ENCODE data around the gene HOTAIR. TPM values are rescaled to one million over a fixed set of nuclear protein-coding genes. Genes with fewer than 3 reads are reported as not detected.

The HOTAIR gene
- total and polyA plus RNA-seq, 2 donors (not counting 3 experiments of a cell fraction or from before 2014, with no cell fraction given), result not detected

DNA sequence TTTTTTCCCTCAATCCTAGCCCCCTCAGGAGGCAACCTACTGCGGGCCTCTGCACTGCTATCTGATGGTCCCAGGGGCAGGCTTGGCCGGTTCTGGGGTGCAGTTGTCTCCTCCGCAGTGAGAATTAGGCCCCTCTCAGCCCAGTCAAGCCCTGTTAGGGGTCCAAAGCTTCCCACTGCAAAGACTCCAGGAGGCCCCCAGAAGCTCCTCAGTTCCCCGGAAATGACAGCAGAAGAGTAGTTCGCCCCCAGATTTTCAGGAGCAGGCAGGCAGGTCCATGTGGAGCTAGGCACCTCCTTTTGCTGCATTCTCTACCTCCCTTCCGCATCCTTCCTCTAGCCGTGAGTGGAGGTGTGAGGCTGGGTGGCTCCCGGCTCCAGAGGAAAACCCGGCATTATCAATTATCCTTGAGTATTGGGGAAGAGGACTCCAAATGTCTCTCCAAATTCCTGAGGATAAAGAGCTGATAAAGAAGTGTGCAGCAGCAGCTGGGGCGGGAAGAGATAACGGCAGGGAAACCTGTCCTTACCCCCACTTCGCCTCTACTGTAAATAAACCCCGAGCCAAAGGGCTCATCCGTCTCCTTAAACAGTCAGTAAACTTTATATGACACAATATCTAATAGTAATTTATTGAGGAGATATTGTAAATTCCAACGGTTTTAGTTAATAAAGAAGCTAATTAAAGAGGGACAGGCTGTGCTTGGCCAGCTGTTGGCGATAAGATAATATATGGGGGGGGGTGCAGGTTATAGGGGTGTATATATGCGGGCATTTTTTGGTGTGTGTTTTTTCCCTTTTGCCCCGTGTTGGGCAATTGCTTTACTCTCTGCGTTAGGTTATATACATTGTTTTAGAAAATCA, 20.7 kb downstream of the HOTAIR start:
- no peaks in the 10 kb centered on the region for H3K36me3 ChIP-seq (ENCODE audit: control insufficient read depth in 2 of 2, extremely low read depth in 1 of 2, insufficient read depth in 2 of 2, low read length in 2 of 2)
- DNase-seq (ENCODE audit: low read depth, low spot score) (no peak), FAIRE-seq (no peak)
- POLR2A ChIA-PET, result no interaction called here
- no peak overlapping the region for H3K9ac ChIP-seq (replicated peaks; ENCODE audit: extremely low read depth, insufficient read depth, low read length)
- no peaks in the 10 kb centered on the region for H3K9me1 ChIP-seq (replicated peaks; ENCODE audit: control insufficient read depth, extremely low read depth, insufficient read depth, low read length)
- no peaks in the 10 kb centered on the region for H4K20me1 ChIP-seq (replicated peaks; ENCODE audit: control insufficient read depth, extremely low read depth, insufficient read depth, low read length)
- no peaks in the 10 kb centered on the region for H3K4me1 ChIP-seq (ENCODE audit: control insufficient read depth, extremely low read depth, insufficient read depth, low read length)
- intact Hi-C loops (cut with micrococcal nuclease) (no loop called here), dilution Hi-C loops (cut with MboI; ENCODE audit: extremely low pct_ligation_motif_present, low sequenced_read_pairs) (no loop called here)
- CTCF ChIA-PET, result no interaction called here
- H3K4me2 ChIP-seq (ENCODE audit: insufficient read depth, low read length), result no peak overlapping the region
- no peaks in the 10 kb centered on the region for H3K79me2 ChIP-seq (ENCODE audit: control insufficient read depth, insufficient read depth, low read length)
- H3K4me3 ChIP-seq (replicated peaks in 1 of 3; ENCODE audit: insufficient read depth in 1 of 3, low read depth in 1 of 3, low read length in 3 of 3), result no peak overlapping the region
- no TSS peak for BruUV-seq (replicated peaks)
- TF ChIP-seq POLR2AphosphoS5 (IDR thresholded peaks at IDR 0.05; ENCODE audit: insufficient read depth, low read depth, low read length), result no peak
- TF ChIP-seq EZH2 (IDR thresholded peaks at IDR 0.05; ENCODE audit: borderline replicate concordance, low read depth, low read length, severe bottlenecking), result no peak
- TF ChIP-seq, protein P1, sequence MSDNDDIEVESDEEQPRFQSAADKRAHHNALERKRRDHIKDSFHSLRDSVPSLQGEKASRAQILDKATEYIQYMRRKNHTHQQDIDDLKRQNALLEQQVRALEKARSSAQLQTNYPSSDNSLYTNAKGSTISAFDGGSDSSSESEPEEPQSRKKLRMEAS (IDR thresholded peaks at IDR 0.05; ENCODE audit: insufficient read depth, insufficient read length), result no peak
- H3K9me3 ChIP-seq (replicated peaks; ENCODE audit: control insufficient read depth, insufficient read depth, low read length), result no peaks in the 10 kb centered on the region
- no peak overlapping the region for H2AFZ ChIP-seq (ENCODE audit: low read depth, low read length)
- H3K27ac ChIP-seq (ENCODE audit: insufficient read depth, low read depth, low read length), result no peak overlapping the region
- H3K27me3 ChIP-seq (ENCODE audit: control insufficient read depth in 2 of 2, insufficient read depth in 2 of 2, low read length in 2 of 2), result peaks cover 91 to 98% of the 10 kb centered on the region in 2 experiments

DNA sequence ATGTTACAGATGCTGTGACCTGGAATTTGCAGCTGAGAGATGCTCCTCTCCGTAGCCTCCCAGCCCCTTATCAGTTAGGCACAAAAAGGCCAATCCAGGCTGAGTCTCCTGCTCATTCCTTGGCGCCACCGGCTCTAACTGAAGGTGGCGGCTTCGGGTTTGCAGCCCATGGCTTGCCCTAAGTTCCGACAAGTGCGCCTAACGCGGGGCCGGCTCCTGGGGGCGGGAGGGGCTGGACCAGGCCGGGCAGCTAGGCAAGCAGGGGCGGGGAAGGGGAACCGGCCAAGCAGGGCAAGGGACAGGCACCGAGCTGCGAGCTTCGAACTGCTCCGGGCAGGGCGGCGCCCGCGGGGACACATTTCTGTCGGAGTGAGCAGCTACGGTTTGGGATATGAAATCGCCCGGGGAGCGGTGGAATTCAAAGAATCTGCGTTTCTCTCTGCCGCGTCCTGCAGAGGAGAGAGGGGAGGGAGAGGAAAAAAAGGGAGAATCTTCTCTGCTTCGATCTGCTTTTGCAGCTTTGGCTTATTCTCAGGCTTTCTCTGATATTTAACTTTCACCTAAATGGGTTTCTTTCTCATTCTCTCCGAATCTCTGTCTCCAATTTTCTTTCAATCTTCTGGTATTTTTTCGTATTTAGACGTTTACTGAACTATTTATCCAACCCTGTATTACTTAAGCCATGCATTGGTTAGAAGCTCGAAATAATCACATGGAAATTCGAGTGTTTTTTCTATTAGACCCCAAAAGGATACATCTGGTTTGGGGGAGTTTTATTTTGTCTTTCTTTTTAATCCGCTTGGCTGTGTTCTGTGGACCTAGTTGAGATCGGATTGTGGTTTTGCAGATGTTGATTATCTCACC, 21.7 kb downstream of the HOTAIR start:
- Histone ChIP-seq H3K36me3 (ENCODE audit: control insufficient read depth in 2 of 2, extremely low read depth in 1 of 2, insufficient read depth in 2 of 2, low read length in 2 of 2) (no peaks in the 10 kb centered on the region), H3K9me3 (replicated peaks; ENCODE audit: control insufficient read depth, insufficient read depth, low read length) (no peaks in the 10 kb centered on the region), H3K9ac (replicated peaks; ENCODE audit: extremely low read depth, insufficient read depth, low read length) (no peak overlapping the region), H3K79me2 (ENCODE audit: control insufficient read depth, insufficient read depth, low read length) (no peaks in the 10 kb centered on the region), H4K20me1 (replicated peaks; ENCODE audit: control insufficient read depth, extremely low read depth, insufficient read depth, low read length) (no peaks in the 10 kb centered on the region), H3K27ac (ENCODE audit: insufficient read depth, low read depth, low read length) (no peak overlapping the region), H3K27me3 (ENCODE audit: control insufficient read depth in 2 of 2, insufficient read depth in 2 of 2, low read length in 2 of 2) (peaks cover 92 to 98% of the 10 kb centered on the region in 2 experiments), H3K4me3 (replicated peaks in 1 of 3; ENCODE audit: insufficient read depth in 1 of 3, low read depth in 1 of 3, low read length in 3 of 3) (no peak overlapping the region), H3K4me1 (ENCODE audit: control insufficient read depth, extremely low read depth, insufficient read depth, low read length) (no peaks in the 10 kb centered on the region), H3K9me1 (replicated peaks; ENCODE audit: control insufficient read depth, extremely low read depth, insufficient read depth, low read length) (no peaks in the 10 kb centered on the region), H2AFZ (ENCODE audit: low read depth, low read length) (no peak overlapping the region), H3K4me2 (ENCODE audit: insufficient read depth, low read length) (no peak overlapping the region)
- no TSS peak for BruUV-seq (replicated peaks)
- CTCF ChIA-PET, result interaction anchor here (1.3 to 2.7 kb wide), 2 partner anchors 12 to 255 kb away, joined by 4 to 9 read pairs; no protein-coding TSS in a partner anchor
- POLR2A ChIA-PET, result no interaction called here
- TF ChIP-seq EZH2 (IDR thresholded peaks at IDR 0.05; ENCODE audit: borderline replicate concordance, low read depth, low read length, severe bottlenecking) (peak; percentile 68), GATA2 (IDR thresholded peaks at IDR 0.05; ENCODE audit: insufficient read depth, insufficient read length, low read depth, low read length) (no peak), JUN (IDR thresholded peaks at IDR 0.05; ENCODE audit: borderline replicate concordance, insufficient read depth, insufficient read length, low read depth) (no peak), MYC (IDR thresholded peaks at IDR 0.05; ENCODE audit: low read depth, low read length) (no peak), POLR2A (IDR thresholded peaks at IDR 0.05; ENCODE audit: low read depth, low read length) (no peak), FOS (IDR thresholded peaks at IDR 0.05; ENCODE audit: borderline replicate concordance, insufficient read depth, low read length) (no peak)
- TF ChIP-seq, protein P1 (IDR thresholded peaks at IDR 0.05; ENCODE audit: insufficient read depth, insufficient read length), result no peak
- intact Hi-C loops (cut with micrococcal nuclease) (no loop called here), dilution Hi-C loops (cut with MboI; ENCODE audit: extremely low pct_ligation_motif_present, low sequenced_read_pairs) (no loop called here)
- no peak for DNase-seq (ENCODE audit: low read depth, low spot score)
- FAIRE-seq, result no peak
